ENCODE results near the gene RABGAP1L. TPM values are rescaled to one million over a fixed set of nuclear protein-coding genes. Genes with fewer than 3 reads are reported as not detected.

The RABGAP1L gene
- total RNA-seq, 2 experiments from 2014 or later = 98.1 to 158 TPM

DNA sequence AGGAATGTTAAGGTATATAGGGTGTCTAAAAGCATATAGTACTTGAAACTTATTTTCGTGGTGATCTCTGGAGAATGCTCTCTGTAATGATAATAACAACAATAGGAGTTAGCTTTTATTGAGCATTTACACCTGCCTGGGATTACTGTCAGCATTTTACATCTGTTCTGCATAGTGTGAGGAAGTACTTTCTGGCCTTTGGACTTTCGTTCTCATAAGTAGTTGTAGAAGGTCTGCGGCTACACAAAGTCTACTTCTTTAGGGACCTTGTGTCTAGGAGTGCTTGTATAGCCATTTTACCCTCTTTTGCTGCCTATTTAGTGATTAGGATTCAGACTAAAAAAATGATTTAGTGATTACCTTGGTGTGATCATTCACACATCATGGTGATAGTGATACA, 184.8 kb downstream of the RABGAP1L start:
- Histone ChIP-seq H3K27ac (ENCODE audit: low read depth, low read length, poor library complexity, severe bottlenecking) (no peak overlapping the region), H3K36me3 (ENCODE audit: insufficient read depth, low read length) (peaks cover 11% of the 10 kb centered on the region; the same call in 1 of the 2 replicates), H3K4me3 (ENCODE audit: low read depth, low read length, poor library complexity, severe bottlenecking) (no peak overlapping the region), H3K9me3 (ENCODE audit: low read length) (peaks cover 36% of the 10 kb centered on the region; the same call in 1 of the 2 replicates), H4K20me1 (ENCODE audit: insufficient read depth, low read length) (no peaks in the 10 kb centered on the region), H3K9me2 (ENCODE audit: insufficient read depth, low read length) (no peaks in the 10 kb centered on the region), H3K4me2 (ENCODE audit: low read length) (no peak overlapping the region), H3K4me1 (ENCODE audit: insufficient read depth, low read length, poor library complexity, severe bottlenecking) (peaks cover 7% of the 10 kb centered on the region), H3K79me2 (ENCODE audit: insufficient read depth, low read depth, low read length) (peaks cover 4% of the 10 kb centered on the region; the same call in 1 of the 2 replicates), H2AFZ (ENCODE audit: low read length) (no peak overlapping the region)
- BruUV-seq (replicated peaks) = no TSS peak
- CTCF ChIA-PET (ENCODE audit: unreplicated experiment) = no interaction called here
- intact Hi-C loops (cut with micrococcal nuclease; ENCODE audit: unreplicated experiment) = no loop called here
- DNase-seq (ENCODE audit: low spot score) = no peak
- POLR2A ChIA-PET = interaction anchor here (0.9 to 1.2 kb wide), 3 partner anchors 8 to 69 kb away, joined by 3 read pairs; no protein-coding TSS in a partner anchor
- no peak for TF ChIP-seq CTCF (conservative IDR thresholded peaks at IDR 0.05; ENCODE audit: low read length)
- TF ChIP-seq EZH2phosphoT487 (IDR thresholded peaks at IDR 0.05; ENCODE audit: borderline replicate concordance, low read depth, low read length) = no peak

DNA sequence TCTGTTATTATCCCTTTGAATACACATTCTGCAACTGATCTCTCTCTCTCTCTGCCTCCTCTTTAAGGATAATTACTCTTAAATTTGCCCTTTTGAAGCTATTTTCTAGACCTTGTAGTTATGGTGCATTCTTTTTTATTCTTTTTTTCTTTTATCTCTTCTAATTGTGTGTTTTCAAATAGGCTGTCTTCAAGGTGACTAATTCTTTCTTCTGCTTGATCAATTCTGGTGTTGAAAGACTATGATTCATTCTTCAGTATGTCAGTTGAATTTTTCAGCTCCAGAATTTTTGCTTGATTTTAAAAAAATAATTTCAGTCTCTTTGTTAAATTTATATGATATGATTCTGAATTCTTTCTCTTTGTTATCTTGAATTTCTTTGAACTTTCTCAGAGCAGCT, 192.8 kb downstream of the RABGAP1L start:
- Histone ChIP-seq H3K4me2 (ENCODE audit: low read length) (no peak overlapping the region), H2AFZ (ENCODE audit: low read length) (no peak overlapping the region), H4K20me1 (ENCODE audit: insufficient read depth, low read length) (no peaks in the 10 kb centered on the region), H3K79me2 (ENCODE audit: insufficient read depth, low read depth, low read length) (peaks cover 3% of the 10 kb centered on the region; the same call in 1 of the 2 replicates), H3K9me3 (ENCODE audit: low read length) (peaks cover 13% of the 10 kb centered on the region; the same call in 1 of the 2 replicates), H3K27ac (ENCODE audit: low read depth, low read length, poor library complexity, severe bottlenecking) (no peak overlapping the region), H3K9me2 (ENCODE audit: insufficient read depth, low read length) (no peaks in the 10 kb centered on the region), H3K4me3 (ENCODE audit: low read depth, low read length, poor library complexity, severe bottlenecking) (no peak overlapping the region), H3K36me3 (ENCODE audit: insufficient read depth, low read length) (peaks cover 15% of the 10 kb centered on the region), H3K4me1 (ENCODE audit: insufficient read depth, low read length, poor library complexity, severe bottlenecking) (peaks cover 5% of the 10 kb centered on the region)
- DNase-seq (ENCODE audit: low spot score) = no peak
- no peak for TF ChIP-seq EZH2phosphoT487 (IDR thresholded peaks at IDR 0.05; ENCODE audit: borderline replicate concordance, low read depth, low read length)
- no peak for TF ChIP-seq CTCF (conservative IDR thresholded peaks at IDR 0.05; ENCODE audit: low read length)
- POLR2A ChIA-PET = interaction anchor here (0.8 to 1.3 kb wide), 3 partner anchors 10 to 50 kb away, joined by 3 to 4 read pairs (median 3); no protein-coding TSS in a partner anchor
- no TSS peak for BruUV-seq (replicated peaks)
- CTCF ChIA-PET (ENCODE audit: unreplicated experiment) = no interaction called here
- intact Hi-C loops (cut with micrococcal nuclease; ENCODE audit: unreplicated experiment) = no loop called here

DNA sequence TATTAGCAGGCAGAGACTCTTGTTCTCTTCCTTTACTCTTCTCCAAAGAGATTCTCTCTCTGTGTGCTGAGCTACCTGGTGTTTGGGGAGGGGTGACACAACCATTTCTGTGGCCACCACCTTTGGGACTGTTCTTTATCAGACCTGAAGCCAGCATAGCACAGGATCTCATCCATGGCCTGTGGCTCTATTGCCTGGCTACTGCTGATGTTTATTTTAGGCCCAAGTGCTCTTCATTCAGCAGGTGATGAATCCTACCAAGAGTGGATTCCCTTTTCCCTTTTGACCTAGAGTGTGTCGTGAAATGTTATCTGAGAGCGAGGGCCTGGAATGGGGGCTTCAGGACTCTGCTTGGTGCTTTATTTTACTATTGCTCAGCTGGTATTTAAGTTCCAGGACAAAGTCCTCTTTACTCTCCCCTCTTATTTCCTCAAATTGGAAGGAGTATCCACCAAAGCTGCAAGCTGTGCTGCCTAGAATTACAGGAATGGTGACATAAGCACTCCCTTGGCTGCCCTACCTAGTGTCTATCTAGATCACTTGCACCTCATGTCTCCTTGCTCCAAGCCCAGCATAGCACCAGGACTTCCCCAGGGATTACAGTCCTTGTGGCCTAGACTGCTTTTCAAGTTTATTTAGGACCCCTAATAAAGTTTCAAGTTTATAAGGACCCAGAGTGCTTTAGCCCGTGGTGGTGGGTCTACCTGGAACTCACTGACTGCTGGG, 193.7 kb downstream of the RABGAP1L start:
- TF ChIP-seq CTCF (conservative IDR thresholded peaks at IDR 0.05; ENCODE audit: low read length) (no peak), EZH2phosphoT487 (IDR thresholded peaks at IDR 0.05; ENCODE audit: borderline replicate concordance, low read depth, low read length) (no peak)
- BruUV-seq (replicated peaks) = no TSS peak
- Histone ChIP-seq H3K4me3 (ENCODE audit: low read depth, low read length, poor library complexity, severe bottlenecking) (no peak overlapping the region), H2AFZ (ENCODE audit: low read length) (no peak overlapping the region), H3K79me2 (ENCODE audit: insufficient read depth, low read depth, low read length) (peaks cover 3% of the 10 kb centered on the region; the same call in 1 of the 2 replicates), H3K27ac (ENCODE audit: low read depth, low read length, poor library complexity, severe bottlenecking) (no peak overlapping the region), H3K36me3 (ENCODE audit: insufficient read depth, low read length) (peaks cover 17% of the 10 kb centered on the region), H3K9me3 (ENCODE audit: low read length) (peaks cover 7% of the 10 kb centered on the region; the same call in 1 of the 2 replicates), H3K4me2 (ENCODE audit: low read length) (no peak overlapping the region), H4K20me1 (ENCODE audit: insufficient read depth, low read length) (no peaks in the 10 kb centered on the region), H3K9me2 (ENCODE audit: insufficient read depth, low read length) (no peaks in the 10 kb centered on the region), H3K4me1 (ENCODE audit: insufficient read depth, low read length, poor library complexity, severe bottlenecking) (peaks cover 5% of the 10 kb centered on the region)
- ChIA-PET POLR2A (interaction anchor here (1.3 kb wide), 1 partner anchor 29 kb away, joined by 3 read pairs; no protein-coding TSS in a partner anchor), CTCF (ENCODE audit: unreplicated experiment) (no interaction called here)
- intact Hi-C loops (cut with micrococcal nuclease; ENCODE audit: unreplicated experiment) = no loop called here
- no peak for DNase-seq (ENCODE audit: low spot score)

All from OCI-LY7 (cell line).